ENCODE results near the gene S100P. TPM values are rescaled to one million over a fixed set of nuclear protein-coding genes. Genes with fewer than 3 reads are reported as not detected.

S100P gene
- total and polyA plus RNA-seq, 2 of the 4 experiments (the other 2 are of a cell fraction) = not detected

DNA sequence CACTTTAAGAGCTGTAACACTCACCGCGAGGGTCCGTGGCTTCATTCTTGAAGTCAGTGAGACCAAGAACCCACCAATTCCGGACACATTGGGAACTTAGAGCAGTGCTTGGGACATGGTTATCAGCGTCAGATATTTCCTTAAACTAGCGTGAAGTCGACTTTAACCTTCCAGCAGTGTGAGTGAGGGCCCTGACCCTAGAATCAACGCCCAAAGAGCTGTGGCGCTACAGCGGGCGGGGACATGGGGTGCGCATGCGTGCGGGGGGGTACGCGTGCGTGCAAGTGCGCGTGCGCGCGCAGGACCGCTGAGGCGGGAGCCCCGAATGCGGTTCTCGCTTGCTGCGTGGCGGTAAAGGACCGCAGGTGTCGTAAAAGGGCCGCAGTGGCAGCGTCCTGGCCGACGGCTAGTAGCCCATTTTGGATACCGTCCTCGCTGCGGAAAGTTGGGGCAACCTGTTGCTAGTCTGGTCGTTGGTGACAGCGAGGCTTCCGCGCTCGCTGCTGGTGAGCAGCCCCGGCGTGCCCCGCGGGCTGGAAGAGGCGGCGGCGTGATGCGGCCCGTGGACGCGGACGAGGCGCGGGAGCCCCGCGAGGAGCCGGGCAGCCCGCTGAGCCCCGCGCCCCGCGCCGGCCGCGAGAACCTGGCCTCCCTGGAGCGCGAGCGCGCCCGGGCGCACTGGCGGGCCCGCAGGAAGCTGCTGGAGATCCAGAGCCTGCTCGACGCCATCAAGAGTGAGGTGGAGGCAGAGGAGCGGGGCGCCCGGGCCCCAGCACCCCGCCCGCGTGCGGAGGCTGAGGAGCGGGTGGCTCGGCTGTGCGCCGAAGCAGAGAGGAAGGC lies 19.8 kb upstream of the S100P start:
- BruUV-seq (replicated peaks) = no TSS peak
- no peaks in the 10 kb centered on the region for H3K27me3 ChIP-seq (ENCODE audit: control insufficient read depth, insufficient read depth, low read length)
- 1% methylated on average over 53 of the region's 89 CpGs; no CpG with 5 or more reads in 1 of the 2 experiments for WGBS, 2 experiments (ENCODE audit: extremely low coverage in 2 of 2, insufficient read length in 1 of 2)
- H3K4ac ChIP-seq (ENCODE audit: low read depth, low read length) = peak overlapping the region; percentile 77
- POLR2A ChIA-PET (ENCODE audit: unreplicated experiment) = interaction anchor here (1.2 kb wide), 1 partner anchor 43 kb away, joined by 4 read pairs; no protein-coding TSS in a partner anchor
- peak overlapping the region; percentile 93 for H3K14ac ChIP-seq (replicated peaks; ENCODE audit: low read depth, low read length)
- H3K9ac ChIP-seq (ENCODE audit: low read depth, low read length) = peak overlapping the region; percentile 75
- H2BK20ac ChIP-seq (ENCODE audit: low read depth, low read length) = no peak overlapping the region
- H3K9me3 ChIP-seq (ENCODE audit: control insufficient read depth, insufficient read depth, low read length) = no peaks in the 10 kb centered on the region
- H2AK9ac ChIP-seq (replicated peaks; ENCODE audit: low read depth, low read length, poor library complexity) = peak overlapping the region; percentile 77
- H4K20me1 ChIP-seq (ENCODE audit: insufficient read depth, low read length) = peaks cover 22% of the 10 kb centered on the region
- peaks cover 17% of the 10 kb centered on the region for H3K4me1 ChIP-seq (ENCODE audit: control insufficient read depth, insufficient read depth, low read length)
- H2BK5ac ChIP-seq (ENCODE audit: low read depth, low read length, poor library complexity, severe bottlenecking) = peak overlapping the region; percentile 70
- peaks cover 29% of the 10 kb centered on the region for H3K9me1 ChIP-seq (ENCODE audit: insufficient read depth, low read length)
- H4K8ac ChIP-seq (ENCODE audit: low read depth in 2 of 2, low read length in 2 of 2) = peak overlapping the region; percentile 95 to 99
- peak overlapping the region; percentile 61 for H3K4me3 ChIP-seq (ENCODE audit: insufficient read depth, low read depth, low read length)
- DNase-seq (peak; percentile 96), ATAC-seq (ENCODE audit: low read depth) (peak; percentile 92)
- peak overlapping the region; percentile 97 for H4K5ac ChIP-seq (ENCODE audit: low read depth, low read length)
- peak overlapping the region; percentile 88; the same call in 1 of the 3 replicates for H2BK15ac ChIP-seq (ENCODE audit: low read depth, low read length)
- no peak overlapping the region for H2AK5ac ChIP-seq (ENCODE audit: low read depth, low read length)
- no peak overlapping the region for H3K56ac ChIP-seq (ENCODE audit: extremely low read depth, insufficient read depth, low read length)
- intact Hi-C loops (cut with micrococcal nuclease) = no loop called here
- peak overlapping the region; percentile 92 for H4K91ac ChIP-seq (ENCODE audit: insufficient read depth, low read depth, low read length)
- H3K27ac ChIP-seq (ENCODE audit: insufficient read depth, low read length) = peak overlapping the region; percentile 20
- H3K4me2 ChIP-seq (ENCODE audit: low read depth, low read length) = peak overlapping the region; percentile 99
- H3K79me1 ChIP-seq (ENCODE audit: low read depth in 1 of 2, low read length in 2 of 2) = peaks cover 29 to 38% of the 10 kb centered on the region in 2 experiments; a peak in 3 of 4 replicates
- peak overlapping the region; percentile 95 for H2AFZ ChIP-seq (replicated peaks; ENCODE audit: low read length, poor library complexity)
- peaks cover 9% of the 10 kb centered on the region for H3K36me3 ChIP-seq (ENCODE audit: control insufficient read depth, insufficient read depth, low read length)
- CTCF ChIA-PET = interaction anchor here (1.0 to 1.6 kb wide), 2 partner anchors 26 to 35 kb away, joined by 3 to 4 read pairs; no protein-coding TSS in a partner anchor
- peak overlapping the region; percentile 86; the same call in 1 of the 2 replicates for H3K23ac ChIP-seq (ENCODE audit: low read depth, low read length)
- in situ Hi-C loops (cut with MboI; ENCODE audit: low sequenced_read_pairs) = no loop called here
- dilution Hi-C loops (cut with HindIII; ENCODE audit: low sequenced_read_pairs, unreplicated experiment) = no loop called here
- peak overlapping the region; percentile 50 for H2BK120ac ChIP-seq (ENCODE audit: low read depth, low read length)
- H3K18ac ChIP-seq (ENCODE audit: low read depth, low read length) = peak overlapping the region; percentile 79; the same call in 1 of the 2 replicates
- TF ChIP-seq, protein P1, sequence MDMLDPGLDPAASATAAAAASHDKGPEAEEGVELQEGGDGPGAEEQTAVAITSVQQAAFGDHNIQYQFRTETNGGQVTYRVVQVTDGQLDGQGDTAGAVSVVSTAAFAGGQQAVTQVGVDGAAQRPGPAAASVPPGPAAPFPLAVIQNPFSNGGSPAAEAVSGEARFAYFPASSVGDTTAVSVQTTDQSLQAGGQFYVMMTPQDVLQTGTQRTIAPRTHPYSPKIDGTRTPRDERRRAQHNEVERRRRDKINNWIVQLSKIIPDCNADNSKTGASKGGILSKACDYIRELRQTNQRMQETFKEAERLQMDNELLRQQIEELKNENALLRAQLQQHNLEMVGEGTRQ (IDR thresholded peaks at IDR 0.05; ENCODE audit: low read depth, low read length) = 0 out of 2 replicates have a peak, but pooled peaks have one; percentile 1
- TF ChIP-seq, protein P2, sequence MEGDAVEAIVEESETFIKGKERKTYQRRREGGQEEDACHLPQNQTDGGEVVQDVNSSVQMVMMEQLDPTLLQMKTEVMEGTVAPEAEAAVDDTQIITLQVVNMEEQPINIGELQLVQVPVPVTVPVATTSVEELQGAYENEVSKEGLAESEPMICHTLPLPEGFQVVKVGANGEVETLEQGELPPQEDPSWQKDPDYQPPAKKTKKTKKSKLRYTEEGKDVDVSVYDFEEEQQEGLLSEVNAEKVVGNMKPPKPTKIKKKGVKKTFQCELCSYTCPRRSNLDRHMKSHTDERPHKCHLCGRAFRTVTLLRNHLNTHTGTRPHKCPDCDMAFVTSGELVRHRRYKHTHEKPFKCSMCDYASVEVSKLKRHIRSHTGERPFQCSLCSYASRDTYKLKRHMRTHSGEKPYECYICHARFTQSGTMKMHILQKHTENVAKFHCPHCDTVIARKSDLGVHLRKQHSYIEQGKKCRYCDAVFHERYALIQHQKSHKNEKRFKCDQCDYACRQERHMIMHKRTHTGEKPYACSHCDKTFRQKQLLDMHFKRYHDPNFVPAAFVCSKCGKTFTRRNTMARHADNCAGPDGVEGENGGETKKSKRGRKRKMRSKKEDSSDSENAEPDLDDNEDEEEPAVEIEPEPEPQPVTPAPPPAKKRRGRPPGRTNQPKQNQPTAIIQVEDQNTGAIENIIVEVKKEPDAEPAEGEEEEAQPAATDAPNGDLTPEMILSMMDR (conservative IDR thresholded peaks at IDR 0.05; ENCODE audit: low read depth, low read length) = no peak
- TF ChIP-seq CHD1 (IDR thresholded peaks at IDR 0.05; ENCODE audit: low read depth, low read length) = no peak
- TF ChIP-seq POLR2A (IDR thresholded peaks at IDR 0.05; ENCODE audit: low read depth, low read length) = no peak
- TF ChIP-seq RAD21 (IDR thresholded peaks at IDR 0.05; ENCODE audit: low read length) = no peak; the same call in 1 of the 2 replicates
- TF ChIP-seq NFE2L2 (IDR thresholded peaks at IDR 0.05; ENCODE audit: low read depth, low read length) = no peak
- no peak for TF ChIP-seq RFX5 (IDR thresholded peaks at IDR 0.05; ENCODE audit: low read depth, low read length)
- TF ChIP-seq MAFK (IDR thresholded peaks at IDR 0.05; ENCODE audit: low read depth, low read length) = no peak
- no peak for TF ChIP-seq FOS (IDR thresholded peaks at IDR 0.05; ENCODE audit: low read depth, low read length)
- peak; percentile 18; the same call in 1 of the 2 replicates for TF ChIP-seq BHLHE40 (IDR thresholded peaks at IDR 0.05; ENCODE audit: low read depth, low read length)
- peak; percentile 93 for TF ChIP-seq MXI1 (IDR thresholded peaks at IDR 0.05; ENCODE audit: borderline replicate concordance, low read depth, low read length)
- no peak for TF ChIP-seq RCOR1 (IDR thresholded peaks at IDR 0.05; ENCODE audit: insufficient replicate concordance, low read length)
- TF ChIP-seq, protein P3, sequence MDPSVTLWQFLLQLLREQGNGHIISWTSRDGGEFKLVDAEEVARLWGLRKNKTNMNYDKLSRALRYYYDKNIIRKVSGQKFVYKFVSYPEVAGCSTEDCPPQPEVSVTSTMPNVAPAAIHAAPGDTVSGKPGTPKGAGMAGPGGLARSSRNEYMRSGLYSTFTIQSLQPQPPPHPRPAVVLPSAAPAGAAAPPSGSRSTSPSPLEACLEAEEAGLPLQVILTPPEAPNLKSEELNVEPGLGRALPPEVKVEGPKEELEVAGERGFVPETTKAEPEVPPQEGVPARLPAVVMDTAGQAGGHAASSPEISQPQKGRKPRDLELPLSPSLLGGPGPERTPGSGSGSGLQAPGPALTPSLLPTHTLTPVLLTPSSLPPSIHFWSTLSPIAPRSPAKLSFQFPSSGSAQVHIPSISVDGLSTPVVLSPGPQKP (IDR thresholded peaks at IDR 0.05; ENCODE audit: borderline replicate concordance, low read depth, low read length) = no peak
- TF ChIP-seq CEBPB (IDR thresholded peaks at IDR 0.05; ENCODE audit: low read depth, low read length) = no peak
